Neural crest cell (in vitro differentiated cells): ENCODE measurements around the gene WDR70. TPM values are rescaled to one million over a fixed set of nuclear protein-coding genes. Genes with fewer than 3 reads are reported as not detected.
"Not testable (repeated sequence)": the region's sequence is repeated elsewhere in the genome, so short reads cannot be mapped to it uniquely, and the experiment has no call there.

ENCODE experiments used
- DNase-seq: peaks from one replicate; pipeline ENCODE4 v3.0.0; 2021; ENCODE audit warnings: low read depth, mixed read lengths, low spot score
- H3K27ac Mint-ChIP-seq: one replicate; pipeline ENCODE4 v1.8.0; 2021; ENCODE audit warnings: mild to moderate bottlenecking, mixed read lengths; ENCODE audit not compliant: unreplicated experiment
- H3K27me3 Mint-ChIP-seq: 2 replicates; pipeline ENCODE4 v1.8.0; 2021; ENCODE audit warnings: low read depth, mild to moderate bottlenecking, mixed read lengths
- H3K36me3 Mint-ChIP-seq: 2 replicates; pipeline ENCODE4 v1.8.0; 2021; ENCODE audit warnings: low read depth, mild to moderate bottlenecking, mixed read lengths
- H3K4me1 Mint-ChIP-seq: 2 replicates; pipeline ENCODE4 v1.8.0; 2021; ENCODE audit warnings: mixed read lengths
- H3K4me3 Mint-ChIP-seq: one replicate; pipeline ENCODE4 v1.8.0; 2021; ENCODE audit warnings: mild to moderate bottlenecking, mixed read lengths
- H3K9me3 Mint-ChIP-seq: 2 replicates; pipeline ENCODE4 v1.8.0; 2021; ENCODE audit warnings: mixed read lengths
- total RNA-seq: library from RNA; stranded (reverse); gene quantifications from 2 replicates; pipeline ENCODE4 v1.2.1, GENCODE V29; 2021
- TF ChIP-seq, protein P1 (sequence below): fragments of 200-600 bp; sonication (generic); conservative IDR thresholded peaks from 2 replicates; pipeline ENCODE4 v1.5.0; 2021; ENCODE audit warnings: antibody characterized with exemption, mild to moderate bottlenecking

WDR70 gene
- total RNA-seq, 1 donor from 2014 or later = 46.5 TPM

DNA sequence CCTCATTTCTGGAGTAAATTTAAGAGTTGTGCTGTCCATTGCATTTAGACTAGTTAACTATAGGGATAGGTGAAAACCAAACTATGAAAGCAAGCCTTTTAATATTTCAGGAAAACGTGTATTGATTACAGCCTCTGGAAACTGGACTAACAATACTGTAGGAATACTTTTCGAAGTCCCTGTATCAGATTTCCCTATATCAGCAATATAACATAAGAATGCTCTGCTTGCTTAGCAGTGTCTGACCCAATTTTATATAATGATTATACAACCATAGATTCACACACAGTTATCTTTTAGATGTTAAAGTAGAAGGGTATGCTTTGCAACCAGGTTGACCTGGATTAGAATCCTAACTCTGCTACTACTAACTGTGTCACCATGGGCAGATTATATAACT is 203.1 kb downstream of the WDR70 start:
- no peak overlapping the region for H3K4me3 Mint-ChIP-seq
- H3K27me3 Mint-ChIP-seq = no peaks in the 10 kb centered on the region
- H3K4me1 Mint-ChIP-seq = no peaks in the 10 kb centered on the region
- H3K36me3 Mint-ChIP-seq = no peaks in the 10 kb centered on the region
- no peak overlapping the region for H3K27ac Mint-ChIP-seq
- DNase-seq = no peak
- TF ChIP-seq, protein P1, sequence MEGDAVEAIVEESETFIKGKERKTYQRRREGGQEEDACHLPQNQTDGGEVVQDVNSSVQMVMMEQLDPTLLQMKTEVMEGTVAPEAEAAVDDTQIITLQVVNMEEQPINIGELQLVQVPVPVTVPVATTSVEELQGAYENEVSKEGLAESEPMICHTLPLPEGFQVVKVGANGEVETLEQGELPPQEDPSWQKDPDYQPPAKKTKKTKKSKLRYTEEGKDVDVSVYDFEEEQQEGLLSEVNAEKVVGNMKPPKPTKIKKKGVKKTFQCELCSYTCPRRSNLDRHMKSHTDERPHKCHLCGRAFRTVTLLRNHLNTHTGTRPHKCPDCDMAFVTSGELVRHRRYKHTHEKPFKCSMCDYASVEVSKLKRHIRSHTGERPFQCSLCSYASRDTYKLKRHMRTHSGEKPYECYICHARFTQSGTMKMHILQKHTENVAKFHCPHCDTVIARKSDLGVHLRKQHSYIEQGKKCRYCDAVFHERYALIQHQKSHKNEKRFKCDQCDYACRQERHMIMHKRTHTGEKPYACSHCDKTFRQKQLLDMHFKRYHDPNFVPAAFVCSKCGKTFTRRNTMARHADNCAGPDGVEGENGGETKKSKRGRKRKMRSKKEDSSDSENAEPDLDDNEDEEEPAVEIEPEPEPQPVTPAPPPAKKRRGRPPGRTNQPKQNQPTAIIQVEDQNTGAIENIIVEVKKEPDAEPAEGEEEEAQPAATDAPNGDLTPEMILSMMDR = no peak
- no peaks in the 10 kb centered on the region for H3K9me3 Mint-ChIP-seq

DNA sequence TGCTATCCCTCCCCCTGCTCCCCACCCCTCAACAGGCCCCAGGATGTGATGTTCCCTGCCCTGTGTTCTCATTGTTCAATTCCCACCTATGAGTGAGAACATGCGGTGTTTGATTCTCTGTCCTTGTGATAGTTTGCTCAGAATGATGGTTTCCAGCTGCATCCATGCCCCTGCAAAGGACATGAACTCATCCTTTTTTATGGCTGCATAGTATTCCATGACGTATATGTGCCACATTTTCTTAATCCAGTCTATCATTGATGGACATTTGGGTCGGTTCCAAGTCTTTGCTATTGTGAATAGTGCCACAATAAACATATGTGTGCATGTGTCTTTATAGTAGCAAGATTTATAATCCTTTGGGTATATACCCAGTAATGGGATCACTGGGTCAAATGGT is 214.2 kb downstream of the WDR70 start:
- H3K36me3 Mint-ChIP-seq, H3K4me1 Mint-ChIP-seq, H3K27me3 Mint-ChIP-seq, H3K4me3 Mint-ChIP-seq, DNase-seq, H3K27ac Mint-ChIP-seq, H3K9me3 Mint-ChIP-seq: not testable (repeated sequence)

DNA sequence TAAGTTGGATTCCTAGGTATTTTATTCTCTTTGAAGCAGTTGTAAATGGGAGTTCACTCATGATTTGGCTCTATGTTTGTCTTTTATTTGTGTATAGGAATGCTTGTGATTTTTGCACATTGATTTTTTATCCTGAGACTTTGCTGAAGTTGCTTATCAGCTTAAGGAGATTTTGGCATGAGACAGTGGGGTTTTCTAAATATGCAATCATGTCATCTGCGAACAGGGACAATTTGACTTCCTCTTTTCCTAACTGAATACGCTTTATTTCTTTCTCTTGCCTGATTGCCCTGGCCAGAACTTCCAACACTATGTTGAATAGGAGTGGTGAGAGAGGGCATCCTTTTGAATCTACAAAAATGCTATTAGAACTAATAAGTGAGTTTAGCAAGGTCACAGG is 215.7 kb downstream of the WDR70 start:
- not testable (repeated sequence) for H3K4me3 Mint-ChIP-seq, H3K27ac Mint-ChIP-seq, DNase-seq, H3K9me3 Mint-ChIP-seq, H3K27me3 Mint-ChIP-seq, H3K4me1 Mint-ChIP-seq
- H3K36me3 Mint-ChIP-seq = peaks cover 11% of the 10 kb centered on the region

DNA sequence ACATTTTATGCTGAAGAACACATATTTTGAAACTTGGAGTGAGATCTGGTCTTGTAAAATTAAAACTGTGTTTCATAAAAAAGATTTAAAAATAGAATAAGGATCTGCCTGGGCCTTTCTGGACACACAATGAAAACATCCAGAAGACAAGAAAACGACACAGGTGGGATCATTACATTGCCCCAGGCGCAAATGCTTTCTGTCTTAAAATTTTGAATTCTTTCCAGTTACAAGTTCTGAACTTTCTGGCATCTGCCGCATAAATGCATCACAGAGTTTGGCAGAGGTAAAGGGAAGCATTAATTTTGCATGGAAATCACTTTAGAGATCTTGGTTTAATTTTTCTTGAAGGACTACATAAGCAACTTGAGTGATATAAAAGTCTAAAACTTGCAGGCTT is 219.6 kb downstream of the WDR70 start:
- Mint-ChIP-seq H3K4me1 (no peaks in the 10 kb centered on the region), H3K27ac (no peak overlapping the region), H3K9me3 (peaks cover 10% of the 10 kb centered on the region), H3K4me3 (no peak overlapping the region), H3K27me3 (no peaks in the 10 kb centered on the region), H3K36me3 (peaks cover 18% of the 10 kb centered on the region)
- no peak for DNase-seq
- TF ChIP-seq, protein P1 = no peak

DNA sequence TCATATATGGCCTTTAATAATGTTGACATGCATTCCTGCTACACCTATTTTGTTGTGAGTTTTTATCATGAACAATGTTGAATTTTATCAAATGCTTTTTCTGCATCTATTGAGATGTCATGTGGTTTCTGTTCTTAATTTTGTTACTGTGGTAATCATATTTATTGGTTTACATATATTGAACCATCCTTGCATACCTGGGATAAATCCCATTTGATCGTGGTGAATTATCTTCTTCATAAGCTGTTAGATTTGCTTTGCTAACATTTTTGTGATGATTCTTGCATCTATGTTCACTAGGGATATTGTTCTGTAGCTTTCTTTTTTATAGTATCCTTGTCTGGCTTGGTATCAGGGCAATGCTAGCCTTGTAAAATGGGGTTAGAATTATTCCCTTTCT is 222.0 kb downstream of the WDR70 start:
- Mint-ChIP-seq H3K36me3 (peaks cover 17% of the 10 kb centered on the region), H3K27ac (no peak overlapping the region), H3K27me3 (no peaks in the 10 kb centered on the region), H3K4me1 (no peaks in the 10 kb centered on the region), H3K9me3 (peaks cover 10% of the 10 kb centered on the region), H3K4me3 (no peak overlapping the region)
- TF ChIP-seq, protein P1 = no peak
- DNase-seq = no peak

DNA sequence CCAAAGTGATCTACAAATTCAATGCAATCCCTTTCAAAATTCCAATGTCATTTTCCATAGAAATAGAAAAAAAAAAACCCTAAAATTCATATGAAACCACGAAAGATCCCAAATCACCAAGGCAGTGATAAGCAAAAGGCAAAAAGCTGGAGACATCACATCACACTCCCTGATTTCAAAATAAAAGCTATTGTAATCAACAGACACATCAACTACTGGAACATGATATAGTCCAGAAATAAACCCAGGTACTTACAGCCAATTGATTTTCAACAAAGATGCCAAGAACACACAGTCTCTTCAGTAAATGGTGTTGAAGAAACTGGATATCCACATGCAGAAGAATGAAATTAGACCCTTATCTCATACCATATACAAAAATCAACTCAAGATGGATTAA is 224.0 kb downstream of the WDR70 start:
- no peak overlapping the region for H3K27ac Mint-ChIP-seq
- H3K4me1 Mint-ChIP-seq = no peaks in the 10 kb centered on the region
- DNase-seq = no peak
- H3K4me3 Mint-ChIP-seq = no peak overlapping the region
- no peaks in the 10 kb centered on the region for H3K27me3 Mint-ChIP-seq
- H3K36me3 Mint-ChIP-seq = peaks cover 17% of the 10 kb centered on the region
- TF ChIP-seq, protein P1 = no peak
- peaks cover 10% of the 10 kb centered on the region for H3K9me3 Mint-ChIP-seq

DNA sequence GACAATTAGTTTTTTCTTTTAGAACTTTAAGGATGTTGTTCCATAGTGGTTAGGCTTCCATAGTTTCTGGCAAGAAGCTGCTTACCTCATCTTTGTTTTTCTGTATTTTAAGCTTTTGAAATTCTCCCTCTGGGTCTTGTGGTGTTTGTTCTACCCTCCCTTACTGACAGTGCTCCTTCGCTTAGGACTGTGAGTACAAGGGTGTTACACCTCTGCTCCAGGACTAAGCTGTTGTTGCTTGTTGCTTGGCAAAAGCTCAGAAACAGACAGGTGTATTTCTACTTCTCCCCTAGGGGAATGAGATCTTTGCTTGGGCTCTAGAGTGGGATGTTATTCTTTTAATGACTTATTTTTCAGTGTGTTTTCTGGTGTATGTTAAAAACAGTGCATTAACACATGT is 225.2 kb downstream of the WDR70 start:
- H3K9me3 Mint-ChIP-seq = peaks cover 10% of the 10 kb centered on the region
- TF ChIP-seq, protein P1 = no peak
- no peak overlapping the region for H3K4me3 Mint-ChIP-seq
- no peaks in the 10 kb centered on the region for H3K27me3 Mint-ChIP-seq
- no peak overlapping the region for H3K27ac Mint-ChIP-seq
- no peaks in the 10 kb centered on the region for H3K4me1 Mint-ChIP-seq
- peaks cover 16% of the 10 kb centered on the region for H3K36me3 Mint-ChIP-seq
- DNase-seq = no peak
